ENCODE results near the gene ZNF451. TPM values are rescaled to one million over a fixed set of nuclear protein-coding genes. Genes with fewer than 3 reads are reported as not detected.
A peak's percentile ranks its signal among the peaks of the same experiment; 100 is the strongest.

ZNF451 gene
- total RNA-seq, 4 donors from 2014 or later: 34.9 to 102 (median 42.7) TPM

DNA sequence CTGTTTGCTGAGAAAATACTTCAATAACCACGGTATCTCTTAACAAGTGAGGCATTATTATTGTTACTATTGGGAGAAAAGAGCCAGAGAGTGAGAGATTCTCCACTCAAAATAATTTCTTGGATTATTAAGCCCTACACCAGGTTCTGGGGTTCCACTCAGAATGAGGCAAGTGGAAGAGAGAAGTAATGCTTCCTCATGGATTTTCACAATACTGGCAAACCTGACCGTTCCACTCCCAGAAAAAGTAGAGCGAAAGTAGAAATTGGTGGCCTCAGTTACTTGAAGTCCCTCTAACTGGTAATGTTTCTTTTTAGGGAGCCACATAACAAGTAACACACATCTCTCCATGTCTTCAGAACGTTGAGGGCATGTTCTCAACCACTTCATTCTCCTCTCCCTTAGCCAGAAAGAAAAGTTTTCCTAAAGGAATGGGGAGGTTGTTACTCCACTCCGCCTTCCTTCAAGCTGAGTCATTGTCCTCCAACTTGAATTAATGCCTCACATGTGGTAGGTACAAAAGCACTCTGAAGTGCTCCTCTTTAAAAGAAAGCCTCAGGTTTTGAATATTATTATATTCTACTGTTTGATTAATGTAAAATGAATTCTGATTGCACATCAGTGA, 84.0 kb downstream of the ZNF451 start:
- WGBS: 74% methylated on average over 5 of the region's 5 CpGs
- no peaks in the 10 kb centered on the region for H3K9me3 ChIP-seq
- H3K27ac ChIP-seq: peak overlapping the region; percentile 80
- H3K4me3 ChIP-seq: peak overlapping the region; percentile 70
- H3K4me1 ChIP-seq: peaks cover 14% of the 10 kb centered on the region
- H3K27me3 ChIP-seq: no peaks in the 10 kb centered on the region
- no peaks in the 10 kb centered on the region for H3K36me3 ChIP-seq
- DNase-seq (ENCODE audit: low spot score in 2 of 2): no peak
- no peak for TF ChIP-seq EP300 (IDR thresholded peaks at IDR 0.05)
- TF ChIP-seq POLR2AphosphoS5 (IDR thresholded peaks at IDR 0.05): no peak
- no peak for TF ChIP-seq POLR2A (IDR thresholded peaks at IDR 0.05)
- TF ChIP-seq, protein P1, sequence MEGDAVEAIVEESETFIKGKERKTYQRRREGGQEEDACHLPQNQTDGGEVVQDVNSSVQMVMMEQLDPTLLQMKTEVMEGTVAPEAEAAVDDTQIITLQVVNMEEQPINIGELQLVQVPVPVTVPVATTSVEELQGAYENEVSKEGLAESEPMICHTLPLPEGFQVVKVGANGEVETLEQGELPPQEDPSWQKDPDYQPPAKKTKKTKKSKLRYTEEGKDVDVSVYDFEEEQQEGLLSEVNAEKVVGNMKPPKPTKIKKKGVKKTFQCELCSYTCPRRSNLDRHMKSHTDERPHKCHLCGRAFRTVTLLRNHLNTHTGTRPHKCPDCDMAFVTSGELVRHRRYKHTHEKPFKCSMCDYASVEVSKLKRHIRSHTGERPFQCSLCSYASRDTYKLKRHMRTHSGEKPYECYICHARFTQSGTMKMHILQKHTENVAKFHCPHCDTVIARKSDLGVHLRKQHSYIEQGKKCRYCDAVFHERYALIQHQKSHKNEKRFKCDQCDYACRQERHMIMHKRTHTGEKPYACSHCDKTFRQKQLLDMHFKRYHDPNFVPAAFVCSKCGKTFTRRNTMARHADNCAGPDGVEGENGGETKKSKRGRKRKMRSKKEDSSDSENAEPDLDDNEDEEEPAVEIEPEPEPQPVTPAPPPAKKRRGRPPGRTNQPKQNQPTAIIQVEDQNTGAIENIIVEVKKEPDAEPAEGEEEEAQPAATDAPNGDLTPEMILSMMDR (IDR thresholded peaks at IDR 0.05): no peak

DNA sequence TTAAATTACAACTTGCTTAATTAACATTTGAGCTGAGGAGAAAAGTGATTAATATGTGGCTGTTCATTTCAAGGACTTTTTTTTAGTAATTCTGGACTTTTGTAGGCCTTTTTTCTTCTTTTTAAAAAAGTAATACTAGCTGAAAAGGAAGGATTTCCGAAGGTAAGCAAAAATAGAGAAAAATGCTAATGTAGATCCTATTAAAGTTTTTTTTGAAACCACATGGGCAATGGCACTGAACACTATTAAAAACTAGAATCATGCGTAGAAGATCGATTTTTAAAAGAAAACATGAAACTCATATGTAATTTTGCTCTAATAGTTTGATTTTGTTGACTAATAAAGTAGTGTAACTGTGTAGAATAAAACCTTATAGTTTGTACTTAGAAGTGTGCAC, 84.5 kb downstream of the ZNF451 start:
- no peak overlapping the region for H3K4me3 ChIP-seq
- no peaks in the 10 kb centered on the region for H3K27me3 ChIP-seq
- peak overlapping the region; percentile 80 for H3K27ac ChIP-seq
- no peaks in the 10 kb centered on the region for H3K9me3 ChIP-seq
- peaks cover 14% of the 10 kb centered on the region for H3K4me1 ChIP-seq
- TF ChIP-seq EP300 (IDR thresholded peaks at IDR 0.05) (no peak), POLR2A (IDR thresholded peaks at IDR 0.05) (no peak), POLR2AphosphoS5 (IDR thresholded peaks at IDR 0.05) (no peak)
- TF ChIP-seq, protein P1 (IDR thresholded peaks at IDR 0.05): no peak
- DNase-seq (ENCODE audit: low spot score in 2 of 2): no peak
- H3K36me3 ChIP-seq: no peaks in the 10 kb centered on the region
- 85% methylated on average over 3 of the region's 3 CpGs for WGBS

DNA sequence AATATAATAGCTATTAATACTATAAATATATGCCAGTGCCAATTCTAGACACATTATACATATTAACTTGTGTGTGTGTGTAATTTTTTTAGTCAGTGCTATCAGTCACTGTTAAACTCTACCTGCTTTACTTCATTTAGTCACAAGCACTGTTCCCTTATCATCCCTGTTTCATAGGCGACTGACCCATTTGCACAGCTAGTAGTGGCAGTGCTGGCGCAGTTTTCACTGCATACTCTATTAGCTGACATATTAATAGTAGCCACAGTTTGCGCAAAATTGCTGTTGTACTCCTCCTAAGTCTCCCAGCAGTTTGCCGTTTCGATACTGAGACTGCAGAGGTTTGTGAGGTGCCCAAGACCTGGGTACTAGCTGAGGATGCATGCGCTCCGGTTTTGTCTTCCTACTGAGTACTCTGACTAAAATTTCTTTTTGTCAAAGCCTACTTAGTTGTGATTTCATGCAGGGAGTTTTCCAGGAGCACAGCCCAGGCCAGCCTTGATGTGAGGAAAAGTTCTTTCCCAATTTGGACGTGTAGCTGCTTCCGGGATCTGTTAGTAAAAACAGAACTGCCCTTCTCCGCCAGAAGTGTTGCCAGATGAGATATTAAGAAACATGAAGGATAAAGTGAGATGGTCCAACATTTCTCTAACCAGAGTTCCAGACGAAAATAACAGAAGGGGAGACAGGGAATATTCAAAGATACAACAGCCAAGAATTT, 87.7 kb downstream of the ZNF451 start:
- H3K4me3 ChIP-seq: no peak overlapping the region
- H3K27ac ChIP-seq: peak overlapping the region; percentile 26
- H3K36me3 ChIP-seq: peaks cover 3% of the 10 kb centered on the region
- DNase-seq (ENCODE audit: low spot score in 2 of 2): peak; percentile 77 to 82
- peaks cover 10% of the 10 kb centered on the region for H3K4me1 ChIP-seq
- no peaks in the 10 kb centered on the region for H3K27me3 ChIP-seq
- 70% methylated on average over 11 of the region's 11 CpGs for WGBS
- no peaks in the 10 kb centered on the region for H3K9me3 ChIP-seq
- no peak for TF ChIP-seq EP300 (IDR thresholded peaks at IDR 0.05)
- TF ChIP-seq, protein P1 (IDR thresholded peaks at IDR 0.05): no peak
- TF ChIP-seq POLR2AphosphoS5 (IDR thresholded peaks at IDR 0.05): no peak
- TF ChIP-seq POLR2A (IDR thresholded peaks at IDR 0.05): no peak

DNA sequence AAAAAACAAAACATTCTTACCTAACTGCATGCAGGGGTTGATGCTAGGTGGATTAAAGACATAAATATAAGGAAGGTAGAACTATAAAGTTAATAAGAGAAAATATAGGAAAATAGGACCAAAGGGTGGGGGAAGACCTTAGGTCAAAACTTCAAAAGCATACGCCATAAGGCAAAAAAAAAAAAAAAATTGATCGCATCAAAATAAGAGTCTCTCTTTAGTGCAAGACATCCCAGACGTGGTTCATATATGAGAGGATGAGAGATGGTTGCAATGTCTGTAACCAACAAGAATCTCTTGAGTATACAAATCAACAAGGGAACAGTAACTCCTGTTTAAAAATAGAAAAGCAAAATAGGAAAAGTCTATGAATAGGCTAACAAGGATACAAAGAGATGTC, 90.6 kb downstream of the ZNF451 start:
- 86% methylated on average over 3 of the region's 3 CpGs for WGBS
- Histone ChIP-seq H3K9me3 (no peaks in the 10 kb centered on the region), H3K4me3 (no peak overlapping the region), H3K36me3 (peaks cover 16% of the 10 kb centered on the region), H3K27ac (no peak overlapping the region), H3K4me1 (no peaks in the 10 kb centered on the region), H3K27me3 (no peaks in the 10 kb centered on the region)
- no peak for DNase-seq (ENCODE audit: low spot score in 2 of 2)
- TF ChIP-seq POLR2AphosphoS5 (IDR thresholded peaks at IDR 0.05): no peak
- TF ChIP-seq EP300 (IDR thresholded peaks at IDR 0.05): no peak
- TF ChIP-seq, protein P1 (IDR thresholded peaks at IDR 0.05): no peak
- no peak for TF ChIP-seq POLR2A (IDR thresholded peaks at IDR 0.05)

DNA sequence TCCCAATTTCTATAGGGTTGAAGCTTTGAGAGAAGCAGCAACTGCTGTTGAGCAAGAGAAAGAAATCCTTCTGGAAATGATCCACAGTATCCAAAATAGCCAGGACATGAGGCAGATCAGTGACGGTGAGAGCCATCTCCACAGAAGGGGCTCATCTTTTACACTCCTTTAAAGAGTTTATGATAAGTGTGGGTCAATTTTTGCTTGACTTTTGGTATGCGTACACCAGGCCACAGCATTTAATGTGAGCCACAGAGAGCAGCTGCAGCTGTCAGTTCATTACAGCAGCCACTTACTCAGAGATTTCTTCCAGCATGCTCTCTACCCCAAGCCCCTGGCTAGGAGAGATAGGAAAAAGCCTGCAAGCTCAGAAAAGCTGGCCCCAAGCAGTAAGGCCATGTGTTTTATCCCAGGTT, 92.0 kb downstream of the ZNF451 start:
- peaks cover 16% of the 10 kb centered on the region for H3K36me3 ChIP-seq
- no peaks in the 10 kb centered on the region for H3K27me3 ChIP-seq
- TF ChIP-seq POLR2AphosphoS5 (IDR thresholded peaks at IDR 0.05) (no peak), EP300 (IDR thresholded peaks at IDR 0.05) (no peak), POLR2A (IDR thresholded peaks at IDR 0.05) (no peak)
- TF ChIP-seq, protein P1 (IDR thresholded peaks at IDR 0.05): no peak
- H3K4me1 ChIP-seq: no peaks in the 10 kb centered on the region
- H3K9me3 ChIP-seq: no peaks in the 10 kb centered on the region
- no peak for DNase-seq (ENCODE audit: low spot score in 2 of 2)
- H3K27ac ChIP-seq: no peak overlapping the region
- 93% methylated on average over 2 of the region's 2 CpGs for WGBS
- no peak overlapping the region for H3K4me3 ChIP-seq
